HG03521 (cell line): ENCODE measurements around the gene TBX5.

Experiments
- ATAC-seq: cut with Tn5 transposase; IDR thresholded peaks from one replicate; pipeline ENCODE4 v1.9.1; 2021; ENCODE audit warnings: mild to moderate bottlenecking, moderate library complexity; ENCODE audit not compliant: unreplicated experiment

TBX5 gene

GRCh38 chr12:114405519-114406271, at the start of gene TBX5:
Gene TBX5, minus strand, starts transcription at chr12:114406144. Its CDS starts 2,246 bp downstream, at chr12:114403898.
- ATAC-seq: no peak

- ATAC-seq: no peak
Observed at GRCh38 chr12:114451657-114452056, 45.7 kb upstream of the TBX5 start.

GRCh38 chr12:114450515-114451300, 44.8 kb upstream of the TBX5 start:
- ATAC-seq: no peak

- no peak for ATAC-seq
Observed at GRCh38 chr12:114450019-114450418, 44.1 kb upstream of the TBX5 start.

- ATAC-seq: no peak
Observed at GRCh38 chr12:114448618-114448933, 42.6 kb upstream of the TBX5 start.

- ATAC-seq: no peak
Observed at GRCh38 chr12:114447799-114448617, 42.1 kb upstream of the TBX5 start.

GRCh38 chr12:114447274-114447716, 41.4 kb upstream of the TBX5 start:
- no peak for ATAC-seq

- no peak for ATAC-seq
Observed at GRCh38 chr12:114445401-114446323, 39.7 kb upstream of the TBX5 start.

- ATAC-seq: no peak
Observed at GRCh38 chr12:114444422-114445279, 38.7 kb upstream of the TBX5 start.

- ATAC-seq: no peak
Observed at GRCh38 chr12:114443607-114444421, 37.9 kb upstream of the TBX5 start.

GRCh38 chr12:114442578-114442977, 36.6 kb upstream of the TBX5 start:
- no peak for ATAC-seq

- no peak for ATAC-seq
Observed at GRCh38 chr12:114441545-114441944, 35.6 kb upstream of the TBX5 start.

- no peak for ATAC-seq
Observed at GRCh38 chr12:114441039-114441383, 35.1 kb upstream of the TBX5 start.

GRCh38 chr12:114440270-114441038, 34.5 kb upstream of the TBX5 start:
- ATAC-seq: no peak

- no peak for ATAC-seq
Observed at GRCh38 chr12:114439817-114440216, 33.9 kb upstream of the TBX5 start.

GRCh38 chr12:114439261-114439683, 33.3 kb upstream of the TBX5 start:
- no peak for ATAC-seq

- ATAC-seq: no peak
Observed at GRCh38 chr12:114438635-114439256, 32.8 kb upstream of the TBX5 start.
